PFSK-1 (cell line): ENCODE measurements around the gene SEMA3B.

Source experiments
- FOXP2 ChIP-seq: optimal IDR thresholded peaks from 2 replicates; pipeline ENCODE3; 2011; ENCODE audit warnings: borderline replicate concordance, control low read depth, inconsistent platforms; ENCODE audit not compliant: insufficient read depth; ENCODE audit errors: extremely low read length, extremely low read depth
- POLR2AphosphoS5 ChIP-seq: IDR thresholded peaks from 2 replicates; pipeline ENCODE4 v1.6.1; 2012; ENCODE audit warnings: low read depth, mild to moderate bottlenecking, control low read depth, low read length, moderate library complexity
- SIN3A ChIP-seq: IDR thresholded peaks from 2 replicates; pipeline ENCODE4 v1.6.1; 2012; ENCODE audit warnings: mild to moderate bottlenecking, low read length, moderate library complexity, borderline replicate concordance; ENCODE audit not compliant: insufficient read depth
- TAF1 ChIP-seq: IDR thresholded peaks from 2 replicates; pipeline ENCODE4 v1.6.1; 2012; ENCODE audit warnings: low read length, control low read depth, borderline replicate concordance; ENCODE audit not compliant: insufficient read depth
- TF ChIP-seq, protein P1 (sequence below), 2 experiments: IDR thresholded peaks; 2 replicates each; pipeline versions ENCODE4 v1.6.1 to v1.8.0; 2011 to 2012; ENCODE audit warnings: low read depth in 2 of 2, low read length in 2 of 2, control low read depth in 1 of 2, inconsistent platforms in 1 of 2, mild to moderate bottlenecking in 1 of 2, moderate library complexity in 1 of 2; ENCODE audit not compliant: insufficient read depth in 1 of 2

The SEMA3B gene

DNA sequence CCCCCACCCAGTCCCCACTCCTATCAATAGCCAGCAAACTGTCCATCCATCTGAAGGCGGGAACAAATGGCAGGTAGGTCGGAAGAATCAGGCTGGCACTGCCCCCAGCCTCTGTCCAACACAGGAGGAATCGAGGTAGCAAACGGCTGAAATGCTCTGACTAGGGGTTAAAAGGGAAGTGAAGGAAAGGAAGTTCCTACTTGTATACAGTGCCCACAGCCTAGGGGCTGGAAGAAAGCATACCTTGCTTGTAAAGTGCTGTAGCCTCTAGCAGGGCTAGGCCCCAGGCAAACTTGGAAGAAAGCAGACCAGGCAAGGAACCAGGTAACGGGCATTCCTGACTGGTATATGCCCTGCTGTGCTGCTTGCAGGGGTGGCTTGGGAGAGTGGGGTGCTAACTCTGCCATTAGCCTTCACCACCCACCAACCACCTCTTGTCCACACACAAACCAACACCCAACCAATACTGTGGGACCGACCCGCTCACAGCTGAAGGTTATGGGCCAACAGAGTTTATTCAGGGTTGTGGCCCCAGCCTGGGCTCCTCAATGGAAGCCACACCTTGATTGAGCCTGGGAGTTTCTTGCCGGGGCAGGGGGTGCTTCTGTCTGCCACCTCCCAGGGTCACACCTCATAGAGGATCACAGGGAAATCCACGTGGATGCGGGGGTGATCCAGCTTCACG is 56.7 kb downstream of the SEMA3B start:
- TF ChIP-seq, protein P1, sequence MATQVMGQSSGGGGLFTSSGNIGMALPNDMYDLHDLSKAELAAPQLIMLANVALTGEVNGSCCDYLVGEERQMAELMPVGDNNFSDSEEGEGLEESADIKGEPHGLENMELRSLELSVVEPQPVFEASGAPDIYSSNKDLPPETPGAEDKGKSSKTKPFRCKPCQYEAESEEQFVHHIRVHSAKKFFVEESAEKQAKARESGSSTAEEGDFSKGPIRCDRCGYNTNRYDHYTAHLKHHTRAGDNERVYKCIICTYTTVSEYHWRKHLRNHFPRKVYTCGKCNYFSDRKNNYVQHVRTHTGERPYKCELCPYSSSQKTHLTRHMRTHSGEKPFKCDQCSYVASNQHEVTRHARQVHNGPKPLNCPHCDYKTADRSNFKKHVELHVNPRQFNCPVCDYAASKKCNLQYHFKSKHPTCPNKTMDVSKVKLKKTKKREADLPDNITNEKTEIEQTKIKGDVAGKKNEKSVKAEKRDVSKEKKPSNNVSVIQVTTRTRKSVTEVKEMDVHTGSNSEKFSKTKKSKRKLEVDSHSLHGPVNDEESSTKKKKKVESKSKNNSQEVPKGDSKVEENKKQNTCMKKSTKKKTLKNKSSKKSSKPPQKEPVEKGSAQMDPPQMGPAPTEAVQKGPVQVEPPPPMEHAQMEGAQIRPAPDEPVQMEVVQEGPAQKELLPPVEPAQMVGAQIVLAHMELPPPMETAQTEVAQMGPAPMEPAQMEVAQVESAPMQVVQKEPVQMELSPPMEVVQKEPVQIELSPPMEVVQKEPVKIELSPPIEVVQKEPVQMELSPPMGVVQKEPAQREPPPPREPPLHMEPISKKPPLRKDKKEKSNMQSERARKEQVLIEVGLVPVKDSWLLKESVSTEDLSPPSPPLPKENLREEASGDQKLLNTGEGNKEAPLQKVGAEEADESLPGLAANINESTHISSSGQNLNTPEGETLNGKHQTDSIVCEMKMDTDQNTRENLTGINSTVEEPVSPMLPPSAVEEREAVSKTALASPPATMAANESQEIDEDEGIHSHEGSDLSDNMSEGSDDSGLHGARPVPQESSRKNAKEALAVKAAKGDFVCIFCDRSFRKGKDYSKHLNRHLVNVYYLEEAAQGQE (IDR thresholded peaks at IDR 0.05; ENCODE audit: insufficient read depth in 1 of 2, low read depth in 2 of 2, low read length in 2 of 2) = no peak
- TF ChIP-seq FOXP2 (no peak), TAF1 (no peak), SIN3A (no peak), POLR2AphosphoS5 (no peak)

DNA sequence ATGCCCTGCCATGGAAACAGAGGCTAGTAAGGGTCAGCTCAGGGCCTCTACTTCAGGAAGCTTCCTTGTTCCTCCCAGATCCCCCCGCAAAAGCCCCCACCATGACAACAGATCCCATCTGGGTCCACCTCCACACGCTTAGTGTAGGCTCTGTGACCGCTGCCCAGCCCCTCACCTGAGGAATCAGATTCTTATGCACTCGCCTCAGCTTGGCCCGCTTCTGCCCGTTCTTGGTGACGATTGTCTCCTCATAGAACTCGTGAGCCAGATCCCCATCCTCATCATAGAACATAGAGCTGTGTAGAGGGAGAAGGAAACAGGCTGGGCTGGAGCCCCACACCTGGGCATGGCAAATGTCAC is 57.2 kb downstream of the SEMA3B start:
- TF ChIP-seq SIN3A (no peak), TAF1 (no peak), FOXP2 (no peak), POLR2AphosphoS5 (no peak)
- TF ChIP-seq, protein P1 (IDR thresholded peaks at IDR 0.05; ENCODE audit: insufficient read depth in 1 of 2, low read depth in 2 of 2, low read length in 2 of 2) = no peak

DNA sequence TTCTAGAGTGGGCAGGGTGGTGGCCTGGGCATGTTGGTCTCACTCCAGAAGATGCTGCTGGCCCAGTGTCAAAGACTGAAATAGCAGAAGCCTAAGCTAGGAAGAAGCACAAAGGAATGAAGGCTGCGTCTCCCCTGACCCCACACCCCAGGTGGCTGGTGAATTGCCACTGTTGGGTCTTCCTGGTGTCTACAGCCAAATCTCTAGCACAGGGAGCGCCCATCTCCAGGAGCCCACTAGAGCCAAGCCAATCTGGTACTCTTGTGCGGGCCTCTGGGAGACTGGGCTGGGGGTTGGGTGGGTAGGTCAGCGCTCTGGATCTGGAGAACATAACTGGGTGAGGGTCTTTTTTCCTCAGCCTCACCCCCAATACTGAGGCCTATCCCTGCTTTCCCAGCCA is 58.2 kb downstream of the SEMA3B start:
- TF ChIP-seq, protein P1 (IDR thresholded peaks at IDR 0.05; ENCODE audit: insufficient read depth in 1 of 2, low read depth in 2 of 2, low read length in 2 of 2) = no peak
- TF ChIP-seq SIN3A (no peak), TAF1 (no peak), FOXP2 (no peak), POLR2AphosphoS5 (no peak)
